HG03439 (cell line): Measurements from ENCODE around the gene HNMT.
"Not testable (repeated sequence)": the region's sequence is repeated elsewhere in the genome, so short reads cannot be mapped to it uniquely, and the experiment has no call there.

ENCODE experiments used
- ATAC-seq: cut with Tn5 transposase; IDR thresholded peaks from one replicate; pipeline ENCODE4 v1.9.1; 2021; ENCODE audit warnings: mild to moderate bottlenecking, moderate library complexity; ENCODE audit not compliant: unreplicated experiment

The HNMT gene

GRCh38 chr2:137964066-137964858 is at the start of gene HNMT:
Gene HNMT, plus strand, starts transcription at chr2:137964473. Its CDS starts 19 bp downstream, at chr2:137964492.
- no peak for ATAC-seq

- ATAC-seq: no peak
Observed at GRCh38 chr2:137921105-137921880, 43.0 kb upstream of the HNMT start.

- ATAC-seq: not testable (repeated sequence)
Observed at GRCh38 chr2:137922171-137922570, 42.1 kb upstream of the HNMT start.

- no peak for ATAC-seq
Observed at GRCh38 chr2:137924019-137924418, 40.3 kb upstream of the HNMT start.

GRCh38 chr2:137925599-137925998 is 38.7 kb upstream of the HNMT start:
- ATAC-seq: no peak

- no peak for ATAC-seq
Observed at GRCh38 chr2:137927846-137928245, 36.4 kb upstream of the HNMT start.

- ATAC-seq: no peak
Observed at GRCh38 chr2:137928547-137929518, 35.4 kb upstream of the HNMT start.

- ATAC-seq: no peak
Observed at GRCh38 chr2:137929519-137929916, 34.8 kb upstream of the HNMT start.

- no peak for ATAC-seq
Observed at GRCh38 chr2:137930146-137930545, 34.1 kb upstream of the HNMT start.

- ATAC-seq: no peak
Observed at GRCh38 chr2:137935591-137935990, 28.7 kb upstream of the HNMT start.

- ATAC-seq: no peak
Observed at GRCh38 chr2:137937246-137937645, 27.0 kb upstream of the HNMT start.

- ATAC-seq: no peak
Observed at GRCh38 chr2:137937778-137938177, 26.5 kb upstream of the HNMT start.

- ATAC-seq: no peak
Observed at GRCh38 chr2:137938204-137938603, 26.1 kb upstream of the HNMT start.

- no peak for ATAC-seq
Observed at GRCh38 chr2:137939026-137939425, 25.2 kb upstream of the HNMT start.

- no peak for ATAC-seq
Observed at GRCh38 chr2:137940154-137940553, 24.1 kb upstream of the HNMT start.

GRCh38 chr2:137942037-137942832 is 22.0 kb upstream of the HNMT start:
- ATAC-seq: no peak

GRCh38 chr2:137942833-137943677 is 21.2 kb upstream of the HNMT start:
- no peak for ATAC-seq

GRCh38 chr2:137943678-137944347 is 20.5 kb upstream of the HNMT start:
- ATAC-seq: no peak

- no peak for ATAC-seq
Observed at GRCh38 chr2:137944714-137945113, 19.6 kb upstream of the HNMT start.
